SK-N-SH treated with all-trans-retinoic acid at 6 μM for 48 hours (cell line): ENCODE measurements around the gene DDIT4L.
"Not testable (repeated sequence)": the region's sequence is repeated elsewhere in the genome, so short reads cannot be mapped to it uniquely, and the experiment has no call there.

Experiments used
- ATAC-seq: fragments of 200-7000 bp; cut with Tn5 transposase; 3 replicates; pipeline ENCODE4 v1.9.1; 2020; ENCODE audit warnings: mild to moderate bottlenecking, moderate library complexity
- ARNTL ChIP-seq: fragments of 450-650 bp; formaldehyde crosslinking; IDR thresholded peaks from 2 replicates; pipeline ENCODE4 v1.5.0; 2020; ENCODE audit warnings: low read depth, mild to moderate bottlenecking, moderate library complexity, borderline replicate concordance
- BACH2 ChIP-seq: fragments of 250-450 bp; sonication (Bioruptor Pico); IDR thresholded peaks from 2 replicates; pipeline ENCODE4 v1.9.0; 2021; ENCODE audit warnings: mild to moderate bottlenecking, borderline replicate concordance
- CREB5 ChIP-seq: fragments of 250-450 bp; sonication (Bioruptor Pico); IDR thresholded peaks from 2 replicates; pipeline ENCODE4 v1.5.1; 2020; ENCODE audit warnings: low read depth, mild to moderate bottlenecking, moderate library complexity
- CSDC2 ChIP-seq: fragments of 250-450 bp; sonication (Bioruptor Pico); IDR thresholded peaks from 2 replicates; pipeline ENCODE4 v1.5.0; 2020; ENCODE audit warnings: mild to moderate bottlenecking, moderate library complexity
- ESRRG ChIP-seq: fragments of 250-450 bp; sonication (Bioruptor Pico); IDR thresholded peaks from 2 replicates; pipeline ENCODE4 v1.6.1; 2021; ENCODE audit warnings: mild to moderate bottlenecking
- GLIS3 ChIP-seq: fragments of 250-450 bp; sonication (Bioruptor Pico); IDR thresholded peaks from 2 replicates; pipeline ENCODE4 v1.5.0; 2020; ENCODE audit warnings: mild to moderate bottlenecking, moderate library complexity
- ISL1 ChIP-seq: fragments of 250-450 bp; sonication (Bioruptor Pico); IDR thresholded peaks from 2 replicates; pipeline ENCODE4 v2.1.2; 2022; ENCODE audit warnings: mild to moderate bottlenecking, moderate library complexity
- OSR1 ChIP-seq: fragments of 250-450 bp; sonication (Bioruptor Pico); IDR thresholded peaks from 2 replicates; pipeline ENCODE4 v1.8.0; 2022; ENCODE audit warnings: moderate library complexity, mild to moderate bottlenecking, inconsistent platforms
- PATZ1 ChIP-seq: fragments of 250-450 bp; sonication (Bioruptor Pico); IDR thresholded peaks from 2 replicates; pipeline ENCODE4 v1.8.0; 2020; ENCODE audit warnings: mild to moderate bottlenecking, moderate library complexity, borderline replicate concordance
- POU6F1 ChIP-seq: fragments of 250-450 bp; sonication (Bioruptor Pico); IDR thresholded peaks from 2 replicates; pipeline ENCODE4 v1.8.0; 2021; ENCODE audit warnings: low read depth, mild to moderate bottlenecking, moderate library complexity, borderline replicate concordance
- PPARA ChIP-seq: fragments of 250-450 bp; sonication (Bioruptor Pico); IDR thresholded peaks from 2 replicates; pipeline ENCODE4 v1.5.0; 2020; ENCODE audit warnings: mild to moderate bottlenecking, borderline replicate concordance
- RARB ChIP-seq: fragments of 250-450 bp; sonication (Bioruptor Pico); IDR thresholded peaks from 2 replicates; pipeline ENCODE4 v1.8.0; 2021; ENCODE audit warnings: mild to moderate bottlenecking, moderate library complexity
- SNAI2 ChIP-seq: fragments of 250-450 bp; sonication (Bioruptor Pico); IDR thresholded peaks from 2 replicates; pipeline ENCODE4 v1.5.0; 2020; ENCODE audit warnings: mild to moderate bottlenecking, moderate library complexity
- TCF4 ChIP-seq: fragments of 250-450 bp; sonication (Bioruptor Pico); IDR thresholded peaks from 2 replicates; pipeline ENCODE4 v1.8.0; 2021; ENCODE audit warnings: mild to moderate bottlenecking, moderate library complexity, borderline replicate concordance
- TOX ChIP-seq: fragments of 250-450 bp; sonication (Bioruptor Pico); IDR thresholded peaks from 2 replicates; pipeline ENCODE4 v1.8.0; 2021; ENCODE audit warnings: mild to moderate bottlenecking, moderate library complexity, borderline replicate concordance
- TSHZ2 ChIP-seq: fragments of 250-450 bp; sonication (Bioruptor Pico); IDR thresholded peaks from 2 replicates; pipeline ENCODE4 v1.5.0; 2020; ENCODE audit warnings: mild to moderate bottlenecking, moderate library complexity
- ZC3H10 ChIP-seq: fragments of 250-450 bp; sonication (Bioruptor Pico); IDR thresholded peaks from 2 replicates; pipeline ENCODE4 v1.5.1; 2021; ENCODE audit warnings: mild to moderate bottlenecking, moderate library complexity
- ZFP30 ChIP-seq: fragments of 450-650 bp; formaldehyde crosslinking; IDR thresholded peaks from 2 replicates; pipeline ENCODE4 v1.5.0; 2022; ENCODE audit warnings: mild to moderate bottlenecking, moderate library complexity
- ZNF565 ChIP-seq: fragments of 450-650 bp; formaldehyde crosslinking; conservative IDR thresholded peaks from 2 replicates; pipeline ENCODE4 v1.5.0; 2020; ENCODE audit warnings: low read depth, mild to moderate bottlenecking, moderate library complexity
- ZNF70 ChIP-seq: fragments of 450-650 bp; formaldehyde crosslinking; IDR thresholded peaks from 2 replicates; pipeline ENCODE4 v1.5.0; 2020; ENCODE audit warnings: mild to moderate bottlenecking, moderate library complexity
- ZNF8 ChIP-seq: fragments of 450-650 bp; formaldehyde crosslinking; IDR thresholded peaks from 2 replicates; pipeline ENCODE4 v1.5.0; 2020; ENCODE audit warnings: mild to moderate bottlenecking, moderate library complexity
- TF ChIP-seq, protein P1 (sequence below): fragments of 250-450 bp; sonication (Bioruptor Pico); IDR thresholded peaks from 2 replicates; pipeline ENCODE4 v1.5.1; 2021; ENCODE audit warnings: mild to moderate bottlenecking, moderate library complexity

Gene DDIT4L

DNA sequence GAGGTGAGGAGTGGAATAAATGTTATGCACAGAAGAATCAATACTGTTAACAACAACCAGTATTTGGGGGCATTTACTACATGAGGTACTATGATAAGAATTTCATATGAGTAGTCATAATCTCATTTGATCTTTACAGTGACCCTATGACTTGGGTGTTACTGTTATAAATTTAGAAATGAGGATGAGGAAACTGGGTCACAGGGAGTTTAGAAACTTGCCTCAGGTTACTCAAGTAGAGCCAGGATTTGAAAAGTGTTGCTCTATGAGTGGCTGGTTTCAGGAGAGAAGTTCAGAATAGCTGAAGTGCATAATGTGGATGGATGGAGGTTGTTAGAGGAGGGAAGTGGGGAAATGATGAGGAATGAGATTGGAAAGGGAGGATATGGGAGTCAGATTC is 16.6 kb upstream of the DDIT4L start:
- ATAC-seq, result no peak
- no peak for TF ChIP-seq BACH2
- TF ChIP-seq POU6F1, result no peak
- no peak for TF ChIP-seq ESRRG (CRISPR knock-in tag)
- no peak for TF ChIP-seq TOX (CRISPR knock-in tag)
- no peak for TF ChIP-seq ZNF8 (CRISPR knock-in tag)
- TF ChIP-seq TCF4, result no peak
- no peak for TF ChIP-seq CSDC2 (CRISPR knock-in tag)
- TF ChIP-seq GLIS3 (CRISPR knock-in tag), result no peak
- no peak for TF ChIP-seq OSR1 (CRISPR knock-in tag)
- TF ChIP-seq ZNF70 (CRISPR knock-in tag), result no peak
- TF ChIP-seq ARNTL (CRISPR knock-in tag), result no peak
- no peak for TF ChIP-seq ZFP30 (CRISPR knock-in tag)
- TF ChIP-seq PPARA (CRISPR knock-in tag), result no peak
- no peak for TF ChIP-seq ZC3H10
- no peak for TF ChIP-seq TSHZ2 (CRISPR knock-in tag)
- TF ChIP-seq ZNF565, result no peak
- no peak for TF ChIP-seq SNAI2 (CRISPR knock-in tag)
- TF ChIP-seq ISL1 (CRISPR knock-in tag), result no peak
- TF ChIP-seq, protein P1, sequence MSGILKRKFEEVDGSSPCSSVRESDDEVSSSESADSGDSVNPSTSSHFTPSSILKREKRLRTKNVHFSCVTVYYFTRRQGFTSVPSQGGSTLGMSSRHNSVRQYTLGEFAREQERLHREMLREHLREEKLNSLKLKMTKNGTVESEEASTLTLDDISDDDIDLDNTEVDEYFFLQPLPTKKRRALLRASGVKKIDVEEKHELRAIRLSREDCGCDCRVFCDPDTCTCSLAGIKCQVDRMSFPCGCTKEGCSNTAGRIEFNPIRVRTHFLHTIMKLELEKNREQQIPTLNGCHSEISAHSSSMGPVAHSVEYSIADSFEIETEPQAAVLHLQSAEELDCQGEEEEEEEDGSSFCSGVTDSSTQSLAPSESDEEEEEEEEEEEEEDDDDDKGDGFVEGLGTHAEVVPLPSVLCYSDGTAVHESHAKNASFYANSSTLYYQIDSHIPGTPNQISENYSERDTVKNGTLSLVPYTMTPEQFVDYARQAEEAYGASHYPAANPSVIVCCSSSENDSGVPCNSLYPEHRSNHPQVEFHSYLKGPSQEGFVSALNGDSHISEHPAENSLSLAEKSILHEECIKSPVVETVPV, result no peak
- TF ChIP-seq PATZ1 (CRISPR knock-in tag), result no peak

GRCh38 chr4:100198061-100198460 is 7.8 kb upstream of the DDIT4L start:
- TF ChIP-seq ZNF8 (CRISPR knock-in tag) (no peak), RARB (CRISPR knock-in tag) (no peak), PPARA (CRISPR knock-in tag) (no peak), PATZ1 (CRISPR knock-in tag) (no peak), ARNTL (CRISPR knock-in tag) (no peak), BACH2 (no peak), GLIS3 (CRISPR knock-in tag) (no peak), CREB5 (CRISPR knock-in tag) (no peak), ZNF70 (CRISPR knock-in tag) (no peak), ESRRG (CRISPR knock-in tag) (no peak)
- TF ChIP-seq, protein P1, result no peak
- ATAC-seq, result no peak

DNA sequence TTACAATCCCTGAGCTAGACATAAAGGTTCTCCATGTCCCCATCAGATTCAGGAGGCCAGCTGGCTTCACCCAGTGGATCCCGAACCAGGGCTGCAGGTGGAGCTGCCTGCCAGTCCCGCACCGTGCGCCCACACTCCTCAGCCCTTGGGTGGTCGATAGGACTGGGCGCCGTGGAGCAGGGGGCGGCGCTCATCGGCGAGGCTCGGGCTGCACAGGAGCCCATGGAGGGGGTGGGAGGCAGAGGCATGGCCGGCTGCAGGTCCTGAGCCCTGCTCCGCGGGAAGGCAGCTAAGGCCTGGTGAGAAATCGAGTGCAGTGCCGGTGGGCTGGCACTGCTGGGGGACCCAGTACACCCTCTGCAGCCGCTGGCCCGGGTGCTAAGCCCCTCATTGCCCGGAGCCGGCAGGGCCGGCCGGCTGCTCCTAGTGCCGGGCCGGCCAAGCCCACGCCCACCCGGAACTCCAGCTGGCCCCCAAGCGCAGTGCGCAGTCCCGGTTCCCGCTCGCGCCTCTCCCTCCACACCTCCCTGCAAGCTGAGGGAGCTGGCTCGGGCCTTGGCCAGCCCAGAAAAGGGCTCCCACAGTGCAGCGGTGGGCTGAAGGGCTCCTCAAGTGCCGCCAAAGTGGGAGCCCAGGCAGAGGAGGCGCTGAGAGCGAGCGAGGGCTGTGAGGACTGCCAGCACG is 6.3 kb upstream of the DDIT4L start:
- ATAC-seq, result not testable (repeated sequence)
